HG03520 (cell line): ENCODE results near the gene ARHGAP18.
"Not testable (repeated sequence)": the region's sequence is repeated elsewhere in the genome, so short reads cannot be mapped to it uniquely, and the experiment has no call there.

Source experiments
- ATAC-seq: cut with Tn5 transposase; IDR thresholded peaks from one replicate; pipeline ENCODE4 v1.9.1; 2021; ENCODE audit warnings: mild to moderate bottlenecking, moderate library complexity; ENCODE audit not compliant: unreplicated experiment

Gene ARHGAP18

DNA sequence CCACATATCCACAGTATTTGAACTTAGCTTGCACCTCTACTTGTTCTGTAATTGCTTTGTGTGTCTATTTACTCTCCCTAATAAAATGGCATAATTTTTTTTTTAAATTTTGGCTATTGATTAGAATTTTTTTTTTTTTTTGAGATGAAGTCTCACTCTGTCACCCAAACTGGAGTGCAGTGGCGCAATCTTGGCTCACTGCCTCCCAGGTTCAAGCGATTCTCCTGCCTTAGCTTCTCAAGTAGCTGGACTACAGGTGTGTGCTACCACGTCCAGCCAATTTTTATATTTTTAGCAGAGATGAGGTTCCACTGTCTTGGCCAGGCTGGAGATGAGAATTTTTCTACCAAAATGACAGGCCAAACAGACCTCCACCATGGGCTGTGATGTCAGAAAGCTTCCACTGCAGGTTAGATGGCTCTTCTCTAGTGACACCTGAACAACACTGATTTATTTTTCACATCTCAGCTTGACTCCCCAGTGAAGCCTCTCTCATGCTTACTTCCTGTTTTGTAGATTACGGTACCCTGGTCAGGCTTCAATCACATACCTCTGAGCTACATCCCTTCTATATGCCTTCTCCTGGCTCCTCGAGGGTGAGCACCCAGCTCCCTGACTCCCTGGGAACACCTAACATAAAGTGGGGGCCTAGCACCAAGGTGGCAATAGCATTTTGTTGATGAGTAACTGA lies 112.8 kb downstream of the ARHGAP18 start:
- ATAC-seq = no peak

DNA sequence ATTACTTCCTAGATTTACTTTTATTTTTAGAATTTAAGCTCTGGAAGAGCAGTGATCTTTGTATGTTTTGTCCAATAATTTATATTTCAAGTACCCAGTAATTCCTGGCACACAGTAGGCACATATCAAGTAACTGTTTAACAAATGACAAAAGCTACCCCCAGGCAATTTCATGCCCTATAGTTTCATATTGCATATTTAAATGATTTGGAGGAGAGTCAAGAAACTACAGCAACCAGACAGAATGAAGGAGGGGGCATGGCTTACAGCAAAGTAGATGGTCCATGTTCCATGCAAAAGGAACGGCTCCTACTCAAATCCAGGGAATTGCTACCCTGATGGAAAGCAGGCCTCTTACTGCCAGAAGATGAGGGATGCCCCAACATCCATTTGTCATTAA lies 113.5 kb downstream of the ARHGAP18 start:
- ATAC-seq = no peak

DNA sequence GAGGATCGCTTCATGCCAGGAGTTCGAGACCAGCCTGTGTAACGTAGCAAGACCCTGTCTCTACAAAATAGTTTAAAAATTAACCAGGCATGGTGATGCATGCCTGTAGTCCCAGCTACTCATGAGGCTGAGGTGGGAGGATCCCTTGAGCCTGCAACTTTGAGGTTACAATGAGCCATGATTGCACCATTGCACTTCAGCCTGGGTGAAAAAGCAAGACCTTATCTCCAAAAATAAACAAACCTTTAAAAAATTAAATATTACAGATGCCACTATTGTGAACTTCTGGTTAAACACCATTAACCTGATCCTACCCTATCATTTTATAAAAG lies 116.8 kb downstream of the ARHGAP18 start:
- ATAC-seq = no peak

DNA sequence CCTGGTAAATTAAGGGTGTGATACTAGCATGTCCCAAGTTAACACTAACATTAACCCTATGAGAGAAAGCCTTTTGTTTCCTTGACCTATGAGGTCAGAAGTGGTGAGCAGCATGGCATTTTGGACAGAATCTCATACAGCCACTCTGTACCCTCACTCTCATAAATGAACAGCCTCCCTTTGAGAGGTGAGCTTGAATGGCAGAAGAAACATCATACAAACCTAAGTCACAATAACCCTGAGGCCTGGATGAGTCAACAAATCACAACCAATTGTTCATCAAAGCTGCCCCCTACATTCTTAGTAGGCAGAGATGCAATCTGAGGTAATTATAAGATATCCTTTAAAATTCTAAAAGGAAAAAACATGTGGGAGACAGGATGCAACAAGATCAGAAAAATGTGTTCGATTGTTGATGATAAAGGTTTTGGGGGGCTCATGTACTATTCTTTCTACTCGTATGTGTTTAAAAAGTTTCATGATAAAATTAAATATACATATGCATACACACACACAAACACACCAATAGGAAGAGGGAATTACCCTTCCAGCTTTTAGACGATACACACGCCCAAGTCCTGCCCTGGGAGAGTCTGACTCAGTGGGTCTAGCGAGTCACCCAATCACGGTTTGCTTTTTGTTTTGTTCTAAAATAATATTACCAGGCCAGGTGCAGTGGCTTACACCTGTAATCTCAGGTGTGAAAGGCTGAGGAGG lies 117.3 kb downstream of the ARHGAP18 start:
- ATAC-seq = no peak

DNA sequence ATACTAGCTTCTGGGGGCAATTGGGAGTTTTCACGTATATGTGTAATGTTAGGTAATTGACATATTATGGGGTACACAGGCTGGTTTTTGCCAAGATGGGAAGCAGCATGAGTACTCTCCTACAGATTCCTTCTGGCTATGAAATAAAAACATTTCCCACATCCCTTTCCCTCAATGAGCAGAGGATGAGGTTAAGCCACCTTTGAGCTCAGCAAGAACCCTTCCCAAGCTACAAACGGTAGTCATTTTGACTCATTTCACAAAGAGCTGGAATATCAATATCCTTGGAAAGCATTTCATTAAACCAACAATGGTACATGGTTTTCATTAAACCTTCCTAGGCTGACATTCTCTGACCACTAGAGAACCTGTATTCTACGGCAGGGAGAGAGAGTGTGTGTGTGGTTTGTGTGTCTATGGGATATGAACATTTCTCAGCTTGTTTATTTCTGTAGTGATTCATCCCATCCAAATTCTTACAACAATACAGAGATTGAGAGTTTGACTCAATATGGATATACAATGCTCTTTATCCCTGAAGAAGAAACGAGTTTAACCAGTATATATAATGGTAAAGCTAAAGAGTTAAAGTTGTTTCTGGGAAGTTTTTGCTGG lies 119.5 kb downstream of the ARHGAP18 start:
- no peak for ATAC-seq

DNA sequence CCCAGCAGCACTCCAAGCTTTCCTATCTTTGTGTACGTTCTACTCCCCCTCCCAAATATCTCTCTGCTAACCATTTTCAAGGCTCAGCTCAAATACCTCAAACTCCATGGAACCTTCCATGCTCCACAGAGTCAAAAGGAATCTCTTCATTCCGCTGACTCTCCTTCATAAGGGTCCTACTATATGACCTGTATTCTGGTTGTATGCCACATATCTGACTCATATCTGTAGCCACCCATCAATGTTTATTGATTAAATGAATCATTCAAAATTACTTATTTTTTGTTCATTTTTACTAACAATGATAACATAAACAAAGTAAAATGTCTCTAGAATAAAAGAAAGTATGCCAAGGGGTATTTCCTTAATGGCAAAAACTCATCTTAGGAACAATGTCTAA lies 123.2 kb downstream of the ARHGAP18 start:
- no peak for ATAC-seq

DNA sequence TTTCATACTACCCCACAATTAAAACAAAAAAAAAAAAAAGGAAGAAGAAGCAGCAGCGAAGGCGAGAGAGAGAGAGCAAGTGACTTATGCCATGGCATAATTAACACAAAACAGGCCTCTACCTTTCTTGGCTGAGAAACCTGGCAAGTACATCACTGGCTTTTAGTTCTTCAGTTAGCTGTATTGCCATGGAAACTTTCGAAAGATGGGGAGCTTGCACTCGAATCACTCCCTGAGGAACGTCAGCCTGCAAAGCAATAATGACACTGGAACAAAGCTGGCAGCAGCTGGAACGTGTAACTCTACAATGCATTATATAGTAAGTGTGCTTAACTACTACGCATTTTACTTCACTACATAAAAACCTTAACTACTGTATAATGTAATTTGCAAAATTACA lies 126.1 kb downstream of the ARHGAP18 start:
- no peak for ATAC-seq

DNA sequence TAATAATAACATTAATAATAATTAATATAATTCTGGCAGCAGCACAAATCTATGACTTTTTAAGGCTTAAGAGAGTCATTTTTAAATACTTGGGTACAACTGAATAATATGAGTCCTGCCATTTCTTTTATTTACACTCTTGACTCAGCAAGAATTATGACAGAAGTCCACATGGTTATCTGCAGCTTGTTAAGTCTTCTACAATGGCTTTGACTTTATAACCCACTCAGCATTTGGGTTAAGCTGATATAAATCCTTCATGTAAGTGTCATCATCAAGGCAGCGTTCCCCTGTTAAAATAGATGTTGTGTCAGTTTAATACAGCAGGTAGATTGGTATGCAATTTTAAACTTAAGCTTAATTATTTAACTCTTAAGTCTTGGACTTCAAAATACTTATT lies 131.7 kb downstream of the ARHGAP18 start:
- ATAC-seq = no peak

DNA sequence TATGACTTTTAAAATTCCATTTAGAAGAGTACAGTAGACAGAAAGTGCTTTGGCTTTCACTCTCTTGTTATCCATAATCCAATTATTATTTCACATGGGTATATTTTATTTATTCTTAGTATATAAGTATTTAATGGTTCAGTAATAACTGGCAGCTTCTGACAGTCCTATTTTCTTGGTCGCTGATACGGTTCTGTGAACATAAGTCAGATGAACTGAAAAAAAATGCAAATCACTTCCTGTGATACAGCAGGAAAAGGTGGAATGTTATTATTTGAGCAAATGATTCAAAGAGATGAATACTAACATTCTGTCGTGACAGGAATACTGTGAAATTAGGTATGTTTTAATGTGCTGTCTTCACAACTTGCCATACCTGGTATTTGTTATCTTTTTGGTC lies 132.3 kb downstream of the ARHGAP18 start:
- ATAC-seq = no peak

DNA sequence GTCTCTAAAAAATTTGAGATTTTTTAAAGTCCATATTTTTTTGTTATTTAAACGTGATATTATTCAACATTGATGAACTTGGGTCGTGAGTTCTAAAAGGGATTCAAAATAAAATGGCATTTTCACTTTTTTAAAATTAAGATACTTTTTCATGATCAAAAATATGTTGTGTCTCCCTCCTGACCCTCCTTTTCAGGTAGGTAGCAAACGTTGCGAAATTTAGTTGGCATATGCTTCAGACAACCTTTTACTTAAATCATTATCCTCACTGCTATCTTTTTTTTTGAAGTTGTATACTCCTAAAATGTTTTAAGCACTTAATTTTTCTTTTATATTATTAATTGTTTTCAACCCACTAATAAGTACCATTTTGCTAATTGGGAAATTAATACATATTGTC lies 133.5 kb downstream of the ARHGAP18 start:
- no peak for ATAC-seq

DNA sequence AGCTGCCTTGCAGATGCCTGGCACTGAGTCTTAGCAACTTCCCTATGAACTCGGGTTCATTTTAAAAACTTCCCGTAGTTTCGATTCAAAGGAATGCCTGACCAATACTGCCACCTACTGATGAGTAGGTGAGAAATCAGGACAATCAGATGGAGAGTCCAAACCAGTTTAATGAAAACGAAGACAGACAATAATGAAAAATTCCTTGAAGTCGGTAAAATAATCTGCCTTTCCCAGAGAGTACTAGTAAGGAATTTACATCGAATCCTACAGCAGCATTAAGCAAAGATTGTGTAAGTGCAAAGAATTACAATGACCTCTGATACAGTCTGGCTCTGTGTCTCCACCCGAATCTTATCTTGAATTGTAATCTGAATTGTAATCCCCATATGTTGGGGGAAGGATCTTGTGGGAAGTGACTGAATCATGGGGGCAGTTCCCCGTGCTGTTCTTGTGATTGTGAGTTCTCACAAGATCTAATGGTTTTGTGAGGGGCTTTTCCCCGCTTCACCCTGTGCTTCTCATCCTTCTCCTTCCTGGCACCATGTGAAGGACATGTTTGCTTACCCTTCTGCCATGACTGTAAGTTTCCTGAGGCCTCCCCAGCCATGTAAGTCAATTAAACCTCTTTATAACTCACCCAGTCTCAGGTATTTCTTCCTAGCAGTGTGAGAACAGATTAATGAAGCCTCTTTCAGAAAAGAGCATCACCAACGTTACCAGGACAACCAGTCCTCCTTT lies 134.4 kb downstream of the ARHGAP18 start:
- no peak for ATAC-seq

DNA sequence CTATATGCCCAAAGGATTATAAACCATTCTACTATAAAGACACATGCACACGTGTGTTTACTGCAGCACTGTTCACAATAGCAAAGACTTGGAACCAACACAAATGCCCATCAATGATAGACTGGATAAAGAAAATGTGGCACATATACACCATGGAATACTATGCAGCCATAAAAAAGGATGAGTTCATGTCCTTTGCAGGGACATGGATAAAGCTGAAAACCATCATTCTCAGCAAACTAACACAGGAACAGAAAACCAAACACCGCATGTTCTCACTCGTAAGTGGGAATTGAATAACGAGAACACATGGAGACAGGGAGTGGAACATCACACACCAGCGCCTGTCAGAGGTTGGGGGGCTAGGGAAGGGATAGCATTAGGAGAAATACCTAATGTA lies 135.4 kb downstream of the ARHGAP18 start:
- not testable (repeated sequence) for ATAC-seq

DNA sequence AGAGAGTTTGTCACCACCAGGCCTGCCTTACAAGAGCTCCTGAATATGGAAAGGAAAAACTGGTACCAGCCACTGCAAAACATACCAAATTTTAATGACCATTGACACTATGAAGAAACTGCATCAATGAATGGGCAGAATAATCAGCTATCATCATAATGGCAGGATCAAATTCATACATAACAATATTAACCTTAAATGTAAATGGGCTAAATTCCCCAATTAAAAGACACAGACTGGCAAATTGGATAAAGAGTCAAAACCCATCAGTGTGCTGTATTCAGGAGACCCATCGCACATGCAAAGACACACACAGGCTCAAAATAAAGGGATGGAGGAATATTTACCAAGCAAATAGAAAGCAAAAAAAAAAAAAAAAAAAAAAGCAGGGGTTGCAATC lies 139.0 kb downstream of the ARHGAP18 start:
- not testable (repeated sequence) for ATAC-seq

DNA sequence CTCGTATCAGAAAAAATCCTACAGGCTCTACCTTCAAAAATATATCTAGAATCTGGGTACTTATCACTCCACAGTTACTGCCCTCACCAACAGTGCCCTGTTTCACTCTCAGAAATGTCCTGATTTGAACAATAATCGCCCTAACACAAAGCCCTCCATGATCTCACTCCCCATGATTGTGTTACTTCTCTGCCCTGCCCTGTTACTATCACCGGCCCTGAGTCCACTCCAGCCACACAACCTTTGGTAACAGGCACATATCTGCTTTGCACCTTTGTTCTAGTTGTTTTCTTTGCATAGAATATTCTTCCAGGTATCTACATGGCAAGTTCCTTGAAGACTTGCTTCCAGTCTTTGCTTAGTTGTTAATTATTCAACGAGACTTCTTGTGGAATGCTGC lies 142.0 kb downstream of the ARHGAP18 start:
- ATAC-seq = no peak

DNA sequence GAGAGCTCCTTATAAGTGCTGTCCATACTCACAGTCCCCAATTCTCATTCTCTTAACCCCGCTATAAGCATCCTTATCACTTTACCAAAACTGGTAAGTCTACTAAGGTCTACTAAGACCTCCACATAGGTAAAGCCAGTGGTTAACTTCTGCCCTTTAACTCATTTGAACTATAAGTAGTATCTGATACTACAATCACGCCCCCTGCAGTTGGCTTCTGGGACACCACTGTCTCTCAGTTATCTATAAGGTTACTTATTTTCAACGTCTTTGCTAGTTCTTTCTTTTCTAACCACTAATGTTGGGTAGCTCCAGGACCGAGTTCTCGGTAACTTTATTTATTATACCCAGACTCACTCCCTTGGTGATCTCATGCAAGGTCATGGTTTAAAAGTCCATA lies 142.6 kb downstream of the ARHGAP18 start:
- ATAC-seq = no peak

DNA sequence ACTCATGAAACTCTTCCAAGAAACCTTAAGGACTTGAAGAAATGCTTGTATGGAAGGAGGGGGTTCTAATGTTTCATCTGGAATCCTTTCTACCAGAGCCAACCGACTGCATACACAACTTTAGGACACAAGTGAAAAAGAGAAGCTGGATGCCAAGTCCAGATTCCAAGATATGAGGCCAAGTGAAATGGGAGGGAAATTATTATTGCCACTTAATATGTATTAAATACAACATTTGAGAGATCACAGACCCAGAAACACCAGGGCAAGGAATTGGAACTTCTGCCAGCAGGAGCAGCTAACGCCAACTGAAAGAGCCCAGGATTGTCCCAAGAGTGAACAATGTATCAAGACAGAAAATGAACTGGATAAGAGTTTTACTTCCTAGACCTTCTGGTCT lies 144.2 kb downstream of the ARHGAP18 start:
- ATAC-seq = no peak

DNA sequence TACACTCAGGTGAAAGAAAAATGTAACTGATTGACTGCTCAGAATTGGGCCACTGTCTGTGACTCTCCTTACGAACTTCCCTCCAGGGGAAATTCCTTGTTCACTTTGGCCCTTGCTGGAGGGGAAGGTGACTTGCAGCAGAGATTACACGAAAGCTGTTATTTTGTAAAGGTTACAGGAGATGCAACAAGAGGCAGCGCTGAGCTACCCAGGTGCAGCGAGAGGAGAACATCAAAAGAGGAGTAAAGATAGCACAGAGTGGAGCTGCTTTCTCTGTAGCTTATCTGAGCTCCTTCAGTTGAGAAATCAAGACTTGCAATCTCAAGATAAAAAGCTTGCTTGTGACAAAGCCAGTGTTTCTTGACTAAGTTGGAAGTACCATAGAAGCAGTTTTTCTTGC lies 144.6 kb downstream of the ARHGAP18 start:
- ATAC-seq = no peak

DNA sequence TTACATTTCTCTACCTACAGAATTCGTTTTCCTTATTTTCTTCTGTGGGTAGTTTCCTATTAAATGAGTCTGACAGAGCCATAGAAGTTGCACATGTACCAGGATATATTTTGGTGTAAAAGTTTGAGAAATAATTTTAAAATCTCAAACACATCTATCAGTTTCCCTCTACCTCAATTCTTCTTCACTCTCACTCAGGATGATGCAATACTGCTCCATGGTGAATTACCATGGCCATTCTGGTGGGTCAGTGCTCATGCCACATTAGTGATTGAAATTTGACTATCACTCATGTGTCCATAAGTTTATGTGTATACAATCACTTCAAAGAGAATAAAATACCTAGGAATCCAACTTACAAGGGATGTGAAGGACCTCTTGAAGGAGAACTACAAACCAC lies 151.7 kb downstream of the ARHGAP18 start:
- no peak for ATAC-seq

DNA sequence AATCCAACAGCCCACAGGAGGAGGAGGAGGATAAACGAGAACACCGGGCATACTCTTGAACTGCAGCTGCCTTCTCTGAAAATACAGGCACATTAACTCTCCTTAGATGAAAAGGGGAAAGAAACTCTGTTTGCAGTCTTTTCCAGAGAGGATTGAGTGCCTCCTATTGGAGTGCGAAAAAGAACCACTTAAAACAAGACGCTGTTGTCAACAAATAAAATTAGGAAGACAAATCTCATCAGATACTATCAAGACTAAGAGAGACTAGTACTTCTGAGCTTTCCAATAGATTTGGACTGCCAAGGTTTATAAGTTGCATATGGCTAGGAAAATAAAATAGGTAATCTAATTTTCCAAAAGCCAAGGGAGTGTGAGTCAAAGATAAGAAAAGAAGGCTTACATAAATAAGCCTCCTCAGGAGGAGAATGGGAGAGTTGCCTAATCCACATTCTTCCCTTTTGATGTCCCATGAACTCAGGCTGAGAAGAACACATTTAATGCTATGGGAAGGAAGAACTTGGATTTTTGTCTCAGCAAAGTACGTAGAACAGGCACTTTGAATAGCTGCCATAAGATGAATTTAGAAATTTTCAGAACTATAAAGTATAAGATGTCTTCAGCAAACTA lies 154.7 kb downstream of the ARHGAP18 start:
- no peak for ATAC-seq

DNA sequence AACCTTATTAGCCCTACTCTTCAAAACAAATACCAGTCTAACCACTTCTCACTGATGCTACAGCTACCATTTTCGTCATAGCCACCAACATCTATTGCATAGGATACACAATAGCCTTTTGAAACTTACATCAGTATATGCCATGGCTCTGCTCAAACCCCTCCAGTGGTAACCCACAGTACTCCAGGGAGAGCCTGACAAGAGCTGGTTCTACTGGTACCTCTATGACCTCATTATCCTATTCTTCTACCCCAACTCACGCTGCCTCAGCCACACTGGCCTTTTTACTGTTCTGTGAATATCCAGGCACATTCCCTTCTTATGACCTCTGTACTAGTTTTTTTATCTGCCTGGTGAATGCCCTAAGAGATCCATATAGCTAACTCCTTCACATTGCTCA lies 157.6 kb downstream of the ARHGAP18 start:
- ATAC-seq = no peak

DNA sequence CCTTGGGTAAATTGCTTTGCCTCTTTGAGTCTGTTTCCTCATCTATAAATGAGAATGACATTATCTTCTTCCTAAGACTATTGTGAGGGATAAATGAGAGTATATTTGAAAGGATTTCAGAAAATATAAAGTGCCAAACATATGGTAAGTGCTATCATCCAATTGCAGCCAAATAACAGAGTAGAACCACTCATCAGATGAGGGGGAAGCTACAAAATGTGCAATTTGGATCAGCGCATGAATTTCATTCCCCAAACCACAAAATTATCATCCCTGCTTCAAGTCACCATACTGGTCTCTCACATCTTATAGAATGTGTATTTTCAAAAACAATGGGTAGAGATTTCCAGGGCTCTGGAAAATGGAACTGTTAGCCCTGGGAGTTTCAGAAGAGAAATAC lies 158.5 kb downstream of the ARHGAP18 start:
- no peak for ATAC-seq
